Activated CD4-positive, alpha-beta T cell treated with anti-CD3 and anti-CD28 coated beads, Interleukin-2, amount 50 U/mL, for 4 hours (primary cell): Measurements from ENCODE around the gene DLG4.
A peak's percentile ranks its signal among the peaks of the same experiment; 100 is the strongest.

Experiments
- DNase-seq, 2 experiments: peaks; one replicate each; pipeline ENCODE4 v3.0.0-alpha.2; 2020

DLG4 gene

DNA sequence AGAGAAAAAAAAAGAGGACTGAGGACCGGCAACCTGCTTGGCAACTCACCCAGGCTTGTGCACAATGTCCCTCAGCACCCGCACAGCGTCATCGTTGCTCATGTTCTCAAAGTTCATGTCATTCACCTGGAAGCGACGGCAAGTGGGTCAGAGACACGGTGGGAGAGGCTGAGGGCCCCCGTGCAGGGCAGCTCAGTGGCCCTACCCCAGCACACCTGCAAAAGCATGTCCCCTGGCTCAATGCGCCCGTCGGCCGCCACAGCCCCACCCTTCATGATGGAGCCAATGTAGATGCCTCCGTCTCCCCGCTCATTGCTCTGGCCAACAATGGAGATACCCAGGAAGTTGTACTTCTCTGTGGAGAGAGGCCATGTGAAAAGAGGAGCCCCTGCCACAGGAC lies 9.3 kb upstream of the DLG4 start:
- no peak for DNase-seq

DNA sequence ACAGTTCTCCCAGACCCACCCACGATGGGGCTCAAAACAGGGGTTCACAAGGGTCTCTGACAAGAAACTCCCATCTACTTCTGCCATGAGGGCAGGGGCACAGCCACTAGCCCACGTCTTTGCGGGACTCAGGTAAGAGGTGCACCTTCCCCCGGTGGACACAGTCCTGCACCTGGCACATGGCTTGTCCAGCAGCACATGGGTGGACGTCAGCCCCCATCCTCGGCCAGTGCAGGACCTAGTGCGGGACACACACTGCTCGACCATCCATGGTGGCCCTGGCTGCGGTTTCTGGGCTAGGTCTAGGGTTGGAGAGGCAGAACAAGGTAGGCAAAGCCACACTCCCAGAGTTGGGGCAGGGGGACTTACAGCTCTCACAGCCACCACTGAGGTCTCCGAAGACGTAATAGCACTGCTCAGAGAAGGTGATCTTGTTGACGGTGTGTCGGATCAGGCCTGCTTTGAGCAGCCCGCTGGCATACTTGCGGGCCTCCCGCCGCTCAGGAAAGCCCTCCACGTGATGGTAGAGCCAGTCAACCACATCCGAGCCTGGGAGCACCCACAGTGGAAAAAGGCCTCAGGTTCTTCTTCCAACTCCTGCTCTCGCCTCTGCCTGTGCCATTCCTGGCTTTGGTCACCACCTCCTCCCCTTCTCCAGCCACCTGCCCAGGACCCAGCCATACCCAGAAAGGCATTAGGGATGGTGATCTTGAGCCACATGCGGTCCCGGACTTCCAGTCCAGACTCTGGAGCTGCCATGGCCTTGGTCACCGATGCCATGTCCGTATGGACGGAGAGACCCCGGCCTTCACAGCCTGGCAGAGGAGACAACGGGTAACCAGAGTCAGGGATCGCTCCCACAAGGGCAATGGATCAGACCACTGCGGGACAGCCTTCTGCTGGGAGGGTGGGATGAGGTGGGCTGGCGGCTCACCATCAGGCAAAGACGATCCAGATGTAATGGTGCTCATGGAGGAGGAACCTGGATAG lies 7.4 kb upstream of the DLG4 start:
- DNase-seq: no peak

- no peak for DNase-seq
Measured at GRCh38 chr17:7225711-7226331, 6.2 kb upstream of the DLG4 start.

DNA sequence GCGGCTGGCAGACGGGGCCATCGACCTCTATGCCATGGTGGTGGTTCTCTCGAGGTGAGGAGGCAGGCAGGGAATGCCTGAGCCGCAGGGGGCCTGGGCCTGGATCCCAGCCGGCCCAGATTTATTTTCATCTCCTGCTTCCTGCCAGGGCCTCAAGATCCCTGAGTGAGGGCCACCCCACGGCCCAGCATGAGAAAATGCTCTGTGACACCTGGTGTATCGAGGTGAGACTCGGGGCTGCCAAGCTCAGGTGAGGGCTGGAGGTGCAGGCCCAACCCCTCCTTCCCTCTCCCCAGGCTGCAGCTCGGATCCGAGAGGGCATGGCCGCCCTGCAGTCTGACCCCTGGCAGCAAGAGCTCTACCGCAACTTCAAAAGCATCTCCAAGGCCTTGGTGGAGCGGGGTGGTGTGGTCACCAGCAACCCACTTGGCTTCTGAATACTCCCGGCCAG lies 5.0 kb upstream of the DLG4 start:
- no peak for DNase-seq

- DNase-seq: no peak
Measured at GRCh38 chr17:7224110-7224509, 4.5 kb upstream of the DLG4 start.

DNA sequence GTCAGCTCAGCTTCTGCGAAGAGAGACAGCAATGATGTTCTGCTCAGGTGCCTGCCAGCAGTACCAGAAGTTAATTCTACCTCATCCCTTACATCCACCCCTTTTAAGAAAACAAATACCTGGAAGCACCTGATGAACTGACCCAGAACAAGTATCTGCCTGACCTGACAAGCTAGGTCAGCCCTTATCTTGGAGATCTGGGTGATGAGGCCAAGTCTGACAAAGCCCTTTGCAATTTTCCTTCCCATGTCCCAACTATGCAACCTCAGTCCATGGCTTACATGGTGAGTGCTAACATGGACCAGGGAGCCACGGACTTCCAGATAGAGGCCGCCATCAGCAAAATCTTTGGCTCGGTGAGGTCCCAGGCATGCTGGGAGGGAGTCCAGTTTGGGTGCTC lies 3.7 kb upstream of the DLG4 start:
- no peak for DNase-seq

DNA sequence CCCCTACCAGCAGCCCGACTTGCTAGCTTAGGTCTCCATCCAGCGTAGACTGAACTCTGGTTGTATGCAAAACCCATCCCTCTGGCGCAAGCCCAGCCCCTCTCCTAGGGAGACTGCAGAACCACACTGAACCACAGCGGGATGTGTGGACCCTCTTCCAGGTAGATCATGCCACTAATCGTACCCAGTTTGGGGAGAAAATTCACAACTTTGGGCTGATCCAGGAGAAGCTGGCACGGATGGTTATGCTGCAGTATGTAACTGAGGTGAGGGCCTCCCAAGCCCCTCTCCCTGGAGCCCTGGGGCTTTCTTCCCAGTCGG lies 3.3 kb upstream of the DLG4 start:
- DNase-seq: no peak

DNA sequence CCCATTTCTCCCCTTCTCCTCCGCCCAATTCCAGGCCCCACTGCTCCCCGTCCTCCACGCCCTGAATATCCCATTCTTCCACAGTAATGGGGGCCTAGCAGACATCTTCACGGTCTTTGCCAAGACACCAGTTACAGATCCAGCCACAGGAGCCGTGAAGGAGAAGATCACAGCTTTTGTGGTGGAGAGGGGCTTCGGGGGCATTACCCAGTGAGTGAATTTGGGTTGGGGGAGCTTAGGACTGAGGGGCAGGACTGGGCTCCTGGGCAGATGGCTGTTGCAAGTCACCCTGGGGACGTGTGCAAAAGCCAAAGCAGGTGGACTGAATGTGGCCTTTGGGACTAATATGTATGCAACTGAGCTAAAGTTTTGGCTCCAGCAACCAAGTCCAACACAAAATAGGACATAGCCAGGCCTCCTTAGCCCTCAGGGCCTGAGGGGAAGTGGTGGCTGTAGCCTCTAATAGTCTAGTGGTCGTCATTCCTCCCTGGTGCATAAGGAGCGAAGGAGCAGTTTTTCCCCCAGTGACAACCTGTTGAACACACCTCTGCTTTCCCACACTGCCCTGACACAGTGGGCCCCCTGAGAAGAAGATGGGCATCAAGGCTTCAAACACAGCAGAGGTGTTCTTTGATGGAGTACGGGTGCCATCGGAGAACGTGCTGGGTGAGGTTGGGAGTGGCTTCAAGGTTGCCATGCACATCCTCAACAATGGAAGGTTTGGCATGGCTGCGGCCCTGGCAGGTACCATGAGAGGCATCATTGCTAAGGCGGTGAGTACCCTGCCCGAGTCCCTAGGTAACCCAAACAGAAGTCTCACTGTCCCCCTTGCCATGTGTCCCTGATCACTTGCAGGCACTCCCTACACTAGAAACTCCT lies 2.7 kb upstream of the DLG4 start:
- DNase-seq: no peak

DNA sequence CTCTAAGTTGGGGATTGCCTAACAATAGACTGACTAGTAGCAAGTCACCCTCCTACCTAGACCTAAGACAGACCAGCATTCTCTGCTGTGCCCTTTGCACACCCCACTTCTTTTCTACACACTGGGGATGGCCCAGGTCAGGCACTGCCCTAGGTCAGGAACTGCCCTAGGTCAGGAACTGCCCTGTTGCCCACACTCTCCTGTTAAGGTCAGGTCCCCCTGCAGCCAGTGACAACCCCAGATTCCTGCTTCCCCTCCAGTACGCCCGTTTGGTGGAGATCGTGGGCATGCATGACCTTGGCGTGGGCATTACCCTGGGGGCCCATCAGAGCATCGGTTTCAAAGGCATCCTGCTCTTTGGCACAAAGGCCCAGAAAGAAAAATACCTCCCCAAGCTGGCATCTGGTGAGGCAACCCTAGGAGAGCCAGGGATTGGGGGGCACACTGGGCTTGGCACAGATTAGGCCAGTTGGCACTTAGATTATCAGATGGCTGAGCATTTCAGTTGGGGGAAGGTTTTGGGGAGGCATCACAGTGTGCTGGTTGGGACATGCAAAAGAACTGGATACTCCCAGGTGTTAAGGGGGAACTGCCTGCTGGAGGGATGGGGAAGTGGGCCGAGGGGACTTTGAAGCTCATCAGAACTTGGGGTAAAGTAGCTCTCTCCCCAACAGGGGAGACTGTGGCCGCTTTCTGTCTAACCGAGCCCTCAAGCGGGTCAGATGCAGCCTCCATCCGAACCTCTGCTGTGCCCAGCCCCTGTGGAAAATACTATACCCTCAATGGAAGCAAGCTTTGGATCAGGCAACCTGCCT lies 1.8 kb upstream of the DLG4 start:
- no peak for DNase-seq

DNA sequence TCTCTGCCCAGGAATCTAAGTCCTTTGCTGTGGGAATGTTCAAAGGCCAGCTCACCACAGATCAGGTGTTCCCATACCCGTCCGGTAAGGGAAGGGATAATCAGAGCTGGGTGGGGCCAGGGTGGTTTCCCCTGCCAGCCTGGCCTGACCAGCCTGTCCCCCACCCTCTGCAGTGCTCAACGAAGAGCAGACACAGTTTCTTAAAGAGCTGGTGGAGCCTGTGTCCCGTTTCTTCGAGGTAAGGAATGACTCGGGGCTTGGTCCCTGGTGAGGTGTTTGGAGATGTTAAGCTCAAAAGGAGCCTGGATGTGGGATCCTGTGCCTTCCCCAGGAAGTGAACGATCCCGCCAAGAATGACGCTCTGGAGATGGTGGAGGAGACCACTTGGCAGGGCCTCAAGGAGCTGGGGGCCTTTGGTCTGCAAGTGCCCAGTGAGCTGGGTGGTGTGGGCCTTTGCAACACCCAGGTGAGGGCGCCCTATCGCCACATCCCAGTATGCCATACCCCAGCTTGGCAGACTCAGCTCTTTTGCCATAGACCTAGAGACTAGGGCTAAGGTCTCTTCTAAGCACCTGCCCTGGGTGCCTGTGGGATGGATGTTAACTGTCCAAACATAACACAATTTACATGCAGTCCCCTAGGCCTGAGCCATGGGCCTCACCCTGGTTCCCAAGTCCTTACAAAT lies 1.1 kb upstream of the DLG4 start:
- peak; percentile 51 to 58 for DNase-seq

DNA sequence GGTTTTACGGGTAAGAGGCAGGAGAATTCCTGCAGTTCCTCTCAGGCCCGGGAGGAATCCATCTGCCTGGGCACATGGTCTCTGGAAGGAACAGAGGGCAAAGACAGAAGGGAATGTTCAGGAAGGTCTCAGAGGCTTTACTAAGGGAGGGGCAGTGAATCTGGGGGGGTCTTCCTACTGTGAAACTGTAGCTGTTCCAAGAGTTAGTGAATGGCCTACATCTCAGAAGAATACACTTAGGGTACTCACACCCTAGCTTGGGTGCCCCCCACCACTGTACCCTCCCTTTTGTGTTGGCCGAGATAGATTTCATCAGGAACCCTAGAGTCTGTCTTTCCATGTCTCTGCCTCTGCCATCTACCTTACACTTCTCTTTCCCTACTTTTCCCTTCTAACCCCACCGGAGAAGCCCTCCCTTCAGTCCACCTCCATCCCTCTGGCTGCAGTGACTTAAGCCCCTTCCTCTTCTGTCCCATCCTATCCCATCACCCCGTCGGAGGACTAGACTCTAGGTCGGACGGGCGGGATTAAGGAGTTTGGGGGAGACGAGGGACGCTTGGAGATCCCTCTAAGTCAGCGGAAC lies 316 bp downstream of the DLG4 start:
- no peak for DNase-seq

GRCh38 chr17:7218758-7219157 lies 878 bp downstream of the DLG4 start:
- no peak for DNase-seq

DNA sequence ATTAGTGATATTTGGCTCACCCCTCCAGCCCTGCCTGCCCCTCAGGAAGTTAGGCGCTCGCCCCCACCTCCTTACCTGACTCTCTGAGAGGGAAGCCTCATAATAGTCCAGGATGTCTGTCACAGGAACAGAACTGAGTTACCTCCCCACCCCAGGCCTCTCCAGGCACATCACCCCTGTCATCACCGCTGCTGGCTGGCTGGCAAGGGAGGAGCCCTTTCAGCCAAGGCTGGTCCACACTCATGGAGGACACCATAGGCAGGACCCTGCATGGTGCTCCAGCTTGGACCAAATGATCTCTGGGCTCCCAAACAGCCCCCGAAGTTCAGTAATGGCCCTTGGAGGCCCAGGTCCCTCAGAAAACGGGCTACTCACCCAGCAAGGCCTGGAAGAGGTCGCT lies 1.5 kb downstream of the DLG4 start:
- no peak for DNase-seq

DNA sequence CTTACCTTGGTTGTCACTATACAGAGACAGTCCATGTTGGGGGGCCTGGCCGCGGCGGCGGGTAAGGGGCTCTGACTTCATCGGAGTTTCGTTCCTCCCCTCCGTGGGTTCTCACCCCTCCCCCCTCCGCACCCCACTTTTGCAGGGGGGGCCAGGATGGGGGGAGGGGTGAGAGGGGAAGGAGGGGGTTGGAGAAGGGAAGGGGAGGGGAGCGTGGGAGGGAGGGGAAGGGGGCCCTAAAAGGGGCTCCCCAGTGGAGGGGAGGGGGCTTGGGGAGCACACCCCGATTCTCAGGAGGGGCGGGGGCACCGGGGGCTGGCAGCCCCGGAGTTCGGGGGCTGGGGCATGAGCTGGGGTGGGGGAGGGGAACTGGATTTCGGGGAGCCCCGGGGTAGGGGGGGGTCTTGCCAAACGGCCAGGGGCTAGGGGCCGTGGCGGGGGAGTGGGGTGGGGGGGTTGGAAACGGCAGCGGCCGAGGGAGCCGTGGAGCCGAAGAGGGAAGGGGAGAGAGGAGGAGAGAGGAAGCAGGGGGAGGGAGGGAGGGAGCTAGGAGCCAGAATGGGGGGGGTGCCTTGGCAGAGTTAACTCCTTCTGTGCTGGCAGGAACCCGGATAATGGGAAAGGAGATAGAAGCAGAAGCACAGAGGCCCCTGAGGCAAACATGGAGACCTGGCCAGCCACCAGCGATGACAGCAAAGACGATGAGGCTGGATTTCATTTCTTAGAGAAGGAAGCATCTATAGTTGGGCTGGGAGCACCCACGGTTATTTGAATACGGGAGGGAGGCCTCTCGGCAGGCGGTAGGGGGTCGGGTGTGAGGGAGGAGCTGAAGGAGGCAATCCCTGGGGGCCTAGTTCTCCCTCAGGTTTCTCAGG lies 2.3 kb downstream of the DLG4 start:
- no peak for DNase-seq

DNA sequence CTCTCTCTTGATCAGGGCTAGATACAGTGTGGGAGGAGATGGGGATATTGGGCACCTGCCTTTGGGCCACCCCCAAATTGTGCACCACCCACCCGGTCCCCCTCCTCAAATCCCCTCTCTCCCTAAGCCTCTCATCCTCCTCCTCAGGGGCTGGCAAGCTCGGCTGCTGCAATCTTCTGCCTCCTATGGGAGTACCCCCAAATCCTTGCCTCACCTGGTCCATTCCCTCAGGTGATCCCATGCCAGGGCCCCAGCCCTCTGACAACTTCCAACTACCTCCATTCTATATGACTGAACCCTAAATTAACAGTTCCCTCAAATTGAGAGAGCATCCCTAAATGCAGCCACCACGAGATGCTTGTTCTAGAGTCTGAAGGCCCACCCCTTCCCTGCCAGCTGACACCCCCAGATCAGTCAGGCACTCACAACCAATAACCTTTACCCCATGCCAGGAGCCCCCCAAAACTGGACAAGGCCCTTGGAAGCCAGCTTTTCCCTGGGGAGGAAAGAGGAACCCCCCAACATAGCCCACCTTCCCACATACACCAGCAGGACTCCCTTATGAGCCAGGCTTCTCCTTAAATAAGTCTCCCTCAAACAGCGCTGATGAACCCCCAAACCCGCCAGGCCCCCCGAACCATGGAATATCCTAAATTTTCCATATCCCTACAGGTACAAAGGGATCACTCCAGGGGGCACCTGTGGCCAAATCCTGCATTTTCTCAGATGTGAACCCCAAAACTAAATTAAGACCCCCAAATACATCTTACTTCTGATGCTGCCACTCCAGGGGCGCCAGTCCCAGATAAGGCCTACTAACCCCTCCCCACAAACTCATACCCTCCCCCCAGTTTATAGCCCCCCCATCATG lies 3.2 kb downstream of the DLG4 start:
- no peak for DNase-seq

- no peak for DNase-seq
Measured at GRCh38 chr17:7215652-7216180, 3.9 kb downstream of the DLG4 start.

- no peak for DNase-seq
Measured at GRCh38 chr17:7215136-7215638, 4.4 kb downstream of the DLG4 start.

GRCh38 chr17:7214300-7215135 lies 5.1 kb downstream of the DLG4 start:
- DNase-seq: peak; percentile 99
